ENCODE data around the gene EBLN2. TPM values are rescaled to one million over a fixed set of nuclear protein-coding genes. Genes with fewer than 3 reads are reported as not detected.

Gene EBLN2
- total RNA-seq, 2 donors from 2014 or later = 0.67 to 1.4 TPM

DNA sequence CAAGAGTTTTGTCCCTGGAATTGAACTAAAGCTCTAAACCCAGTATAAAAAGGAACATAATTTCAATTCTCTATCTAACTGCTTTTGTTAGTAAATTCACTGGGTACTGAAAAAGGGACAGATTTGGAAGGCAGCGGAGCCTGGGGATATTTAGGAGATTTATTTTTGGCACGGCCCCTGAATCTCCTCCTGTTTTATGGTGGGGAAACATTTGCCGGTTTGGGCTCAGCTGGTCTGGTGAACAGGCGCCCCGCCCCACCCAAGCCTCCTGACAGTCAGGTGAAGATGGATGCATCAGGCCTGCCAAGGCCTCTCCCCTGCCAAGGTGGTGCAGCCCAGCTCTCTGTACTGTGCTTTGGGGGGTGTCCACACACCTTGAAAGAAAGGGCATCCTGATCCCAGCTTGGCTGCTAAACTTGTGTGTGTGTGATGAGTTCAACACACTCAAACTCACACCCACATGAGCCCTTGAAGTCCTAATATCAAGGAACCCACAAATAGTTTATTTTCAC is 46.3 kb downstream of the EBLN2 start:
- Histone ChIP-seq H3K4me1 (no peaks in the 10 kb centered on the region), H3K27ac (no peak overlapping the region), H3K4me3 (no peak overlapping the region), H3K36me3 (no peaks in the 10 kb centered on the region), H3K9me3 (no peaks in the 10 kb centered on the region), H3K27me3 (no peaks in the 10 kb centered on the region)
- TF ChIP-seq, protein P1, sequence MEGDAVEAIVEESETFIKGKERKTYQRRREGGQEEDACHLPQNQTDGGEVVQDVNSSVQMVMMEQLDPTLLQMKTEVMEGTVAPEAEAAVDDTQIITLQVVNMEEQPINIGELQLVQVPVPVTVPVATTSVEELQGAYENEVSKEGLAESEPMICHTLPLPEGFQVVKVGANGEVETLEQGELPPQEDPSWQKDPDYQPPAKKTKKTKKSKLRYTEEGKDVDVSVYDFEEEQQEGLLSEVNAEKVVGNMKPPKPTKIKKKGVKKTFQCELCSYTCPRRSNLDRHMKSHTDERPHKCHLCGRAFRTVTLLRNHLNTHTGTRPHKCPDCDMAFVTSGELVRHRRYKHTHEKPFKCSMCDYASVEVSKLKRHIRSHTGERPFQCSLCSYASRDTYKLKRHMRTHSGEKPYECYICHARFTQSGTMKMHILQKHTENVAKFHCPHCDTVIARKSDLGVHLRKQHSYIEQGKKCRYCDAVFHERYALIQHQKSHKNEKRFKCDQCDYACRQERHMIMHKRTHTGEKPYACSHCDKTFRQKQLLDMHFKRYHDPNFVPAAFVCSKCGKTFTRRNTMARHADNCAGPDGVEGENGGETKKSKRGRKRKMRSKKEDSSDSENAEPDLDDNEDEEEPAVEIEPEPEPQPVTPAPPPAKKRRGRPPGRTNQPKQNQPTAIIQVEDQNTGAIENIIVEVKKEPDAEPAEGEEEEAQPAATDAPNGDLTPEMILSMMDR (IDR thresholded peaks at IDR 0.05) = no peak
- no peak for DNase-seq (ENCODE audit: low spot score)

DNA sequence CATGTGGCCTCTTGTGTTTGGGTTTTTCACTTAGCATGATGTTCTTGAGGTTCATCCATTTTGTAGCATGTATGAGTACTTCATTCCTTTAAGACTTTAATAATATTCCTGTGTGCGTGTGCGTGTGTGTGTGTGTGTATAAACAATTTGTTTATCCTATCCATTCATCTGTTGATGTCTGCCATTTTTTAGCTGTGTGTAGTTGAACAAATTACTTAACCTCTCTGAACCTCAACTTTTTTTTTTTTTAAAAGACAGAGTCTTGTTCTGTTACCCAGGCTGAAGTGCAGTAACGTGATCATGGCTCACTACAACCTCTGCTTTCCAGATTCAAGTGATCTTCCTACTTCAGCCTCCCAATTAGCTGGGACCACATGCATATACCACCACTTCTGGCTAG is 47.3 kb downstream of the EBLN2 start:
- DNase-seq (ENCODE audit: low spot score) = no peak
- H3K9me3 ChIP-seq = no peaks in the 10 kb centered on the region

DNA sequence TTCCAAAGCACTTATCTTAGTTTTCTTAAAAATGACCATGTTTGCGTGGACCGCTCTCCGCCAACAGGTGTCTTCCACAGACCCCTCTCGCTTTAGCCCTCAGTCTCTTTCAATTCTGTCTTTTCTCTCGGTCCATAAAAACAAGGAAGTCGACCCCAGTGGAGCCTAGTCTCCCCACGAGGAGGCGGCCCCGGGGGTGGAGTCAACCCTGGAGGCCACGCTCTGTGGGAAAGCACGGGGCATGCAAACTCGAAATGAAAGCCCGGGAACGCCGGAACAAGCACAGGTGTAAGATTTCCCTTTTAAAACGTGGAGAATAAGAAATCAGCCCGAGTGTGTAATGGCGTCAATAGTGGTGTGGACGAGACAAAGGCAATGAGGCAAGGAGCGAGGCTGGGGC is 49.1 kb downstream of the EBLN2 start:
- DNase-seq (ENCODE audit: low spot score) = no peak
- Histone ChIP-seq H3K9me3 (no peaks in the 10 kb centered on the region), H3K4me3 (no peak overlapping the region), H3K36me3 (no peaks in the 10 kb centered on the region), H3K27me3 (no peaks in the 10 kb centered on the region), H3K4me1 (no peaks in the 10 kb centered on the region), H3K27ac (no peak overlapping the region)
- TF ChIP-seq, protein P1 (IDR thresholded peaks at IDR 0.05) = no peak

More for the DNA sequence above, 47.3 kb downstream of the EBLN2 start:
- TF ChIP-seq, protein P1 (IDR thresholded peaks at IDR 0.05) = no peak
- Histone ChIP-seq H3K27ac (no peak overlapping the region), H3K36me3 (no peaks in the 10 kb centered on the region), H3K4me1 (no peaks in the 10 kb centered on the region), H3K4me3 (no peak overlapping the region), H3K27me3 (no peaks in the 10 kb centered on the region)

Other genes with a start within 250 kb of the EBLN2 start
- gene SHQ1, start 213.2 kb upstream of the EBLN2 start, total RNA-seq = 10 to 100 TPM; 16.5 to 19.5 TPM
- gene GXYLT2, start 173.6 kb upstream of the EBLN2 start, total RNA-seq = 10 to 100 TPM; 31.7 to 37.3 TPM
- gene PPP4R2, start 64.8 kb upstream of the EBLN2 start, total RNA-seq = 10 to 100 TPM; 30.8 to 31.6 TPM